ENCODE results near the gene GLMP. TPM values are rescaled to one million over a fixed set of nuclear protein-coding genes. Genes with fewer than 3 reads are reported as not detected.

Gene GLMP
- total and polyA plus RNA-seq, 2 of the 13 experiments (the other 11 are each of a cell fraction or from before 2014, with no cell fraction given): 44.6 to 75.8 TPM

DNA sequence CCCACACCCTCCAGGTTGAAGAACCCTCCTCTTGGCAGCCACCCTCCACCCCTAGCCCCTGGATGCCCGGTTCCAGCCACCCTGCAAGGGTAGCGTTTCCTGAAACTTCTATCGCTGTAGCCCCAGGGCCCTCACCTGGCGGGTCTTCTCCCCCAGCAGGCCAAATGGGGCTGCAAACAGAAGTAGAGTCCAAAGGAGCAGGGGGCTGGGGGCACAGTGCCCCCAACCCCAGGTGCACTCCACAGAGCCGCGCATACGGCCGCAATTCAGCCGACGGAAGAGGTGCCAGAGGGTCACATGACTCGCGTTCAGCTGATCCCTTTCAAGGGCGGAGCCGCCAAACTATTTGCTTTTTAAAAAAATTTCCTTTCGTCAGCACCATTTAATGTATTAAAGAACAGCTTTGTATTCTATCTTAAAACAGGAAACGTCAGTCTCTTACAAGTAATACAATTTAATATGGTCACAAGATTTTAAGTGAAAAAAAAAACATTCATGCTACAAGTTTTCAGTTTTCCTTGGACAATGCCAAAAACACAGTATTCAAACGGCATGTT lies at the start of gene GLMP (continued):
- no peak for TF ChIP-seq MAFG (CRISPR knock-in tag; IDR thresholded peaks at IDR 0.05)
- no peak for TF ChIP-seq YY1 (IDR thresholded peaks at IDR 0.05; ENCODE audit: insufficient read depth, insufficient replicate concordance, low read depth, low read length)
- no peak for TF ChIP-seq NFATC3 (CRISPR knock-in tag; IDR thresholded peaks at IDR 0.05)
- TF ChIP-seq FOSL2 (CRISPR knock-in tag; IDR thresholded peaks at IDR 0.05): no peak
- TF ChIP-seq ZNF543 (CRISPR knock-in tag; IDR thresholded peaks at IDR 0.05): no peak
- TF ChIP-seq ZFP1 (CRISPR knock-in tag; IDR thresholded peaks at IDR 0.05): no peak
- no peak for TF ChIP-seq ZNF20 (CRISPR knock-in tag; IDR thresholded peaks at IDR 0.05)
- TF ChIP-seq ZNF18 (CRISPR knock-in tag; IDR thresholded peaks at IDR 0.05; ENCODE audit: insufficient replicate concordance): no peak
- no peak for TF ChIP-seq DNMT3B (CRISPR knock-in tag; conservative IDR thresholded peaks at IDR 0.05)
- TF ChIP-seq, protein P1, sequence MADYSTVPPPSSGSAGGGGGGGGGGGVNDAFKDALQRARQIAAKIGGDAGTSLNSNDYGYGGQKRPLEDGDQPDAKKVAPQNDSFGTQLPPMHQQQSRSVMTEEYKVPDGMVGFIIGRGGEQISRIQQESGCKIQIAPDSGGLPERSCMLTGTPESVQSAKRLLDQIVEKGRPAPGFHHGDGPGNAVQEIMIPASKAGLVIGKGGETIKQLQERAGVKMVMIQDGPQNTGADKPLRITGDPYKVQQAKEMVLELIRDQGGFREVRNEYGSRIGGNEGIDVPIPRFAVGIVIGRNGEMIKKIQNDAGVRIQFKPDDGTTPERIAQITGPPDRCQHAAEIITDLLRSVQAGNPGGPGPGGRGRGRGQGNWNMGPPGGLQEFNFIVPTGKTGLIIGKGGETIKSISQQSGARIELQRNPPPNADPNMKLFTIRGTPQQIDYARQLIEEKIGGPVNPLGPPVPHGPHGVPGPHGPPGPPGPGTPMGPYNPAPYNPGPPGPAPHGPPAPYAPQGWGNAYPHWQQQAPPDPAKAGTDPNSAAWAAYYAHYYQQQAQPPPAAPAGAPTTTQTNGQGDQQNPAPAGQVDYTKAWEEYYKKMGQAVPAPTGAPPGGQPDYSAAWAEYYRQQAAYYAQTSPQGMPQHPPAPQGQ (CRISPR knock-in tag; IDR thresholded peaks at IDR 0.05; ENCODE audit: borderline replicate concordance): no peak
- TF ChIP-seq ZNF337 (CRISPR knock-in tag; IDR thresholded peaks at IDR 0.05; ENCODE audit: borderline replicate concordance, low read depth): no peak
- no peak for TF ChIP-seq ZNF3 (CRISPR knock-in tag; IDR thresholded peaks at IDR 0.05)
- peak; percentile 74 for TF ChIP-seq ZNF687 (CRISPR knock-in tag; IDR thresholded peaks at IDR 0.05)
- TF ChIP-seq ZNF468 (CRISPR knock-in tag; IDR thresholded peaks at IDR 0.05): no peak
- TF ChIP-seq, protein P2, sequence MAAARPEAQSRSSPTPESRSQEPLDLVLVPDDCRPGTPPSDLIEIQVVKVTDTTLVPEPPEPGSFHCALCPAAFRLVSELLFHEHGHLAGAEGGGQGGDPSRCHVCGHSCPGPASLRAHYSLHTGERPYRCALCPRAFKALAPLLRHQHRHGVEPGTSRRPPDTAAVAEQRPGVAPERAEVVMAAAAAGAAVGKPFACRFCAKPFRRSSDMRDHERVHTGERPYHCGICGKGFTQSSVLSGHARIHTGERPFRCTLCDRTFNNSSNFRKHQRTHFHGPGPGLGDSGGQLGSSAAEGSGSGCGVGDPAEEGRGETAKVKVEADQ (CRISPR knock-in tag; IDR thresholded peaks at IDR 0.05; ENCODE audit: borderline replicate concordance): no peak
- TF ChIP-seq PITX1 (CRISPR knock-in tag; IDR thresholded peaks at IDR 0.05): no peak
- no peak for TF ChIP-seq SNAPC2 (CRISPR knock-in tag; IDR thresholded peaks at IDR 0.05)
- no peak for TF ChIP-seq ZNF496 (CRISPR knock-in tag; IDR thresholded peaks at IDR 0.05; ENCODE audit: insufficient replicate concordance)
- no peak for TF ChIP-seq AKAP8 (CRISPR knock-in tag; IDR thresholded peaks at IDR 0.05)
- no peak for TF ChIP-seq ISX (CRISPR knock-in tag; conservative IDR thresholded peaks at IDR 0.05)
- TF ChIP-seq TCF7 (IDR thresholded peaks at IDR 0.05; ENCODE audit: low read depth): no peak
- peak; percentile 79 for TF ChIP-seq POLR2AphosphoS5 (IDR thresholded peaks at IDR 0.05; ENCODE audit: low read depth, low read length)
- no peak for TF ChIP-seq CBX2 (IDR thresholded peaks at IDR 0.05; ENCODE audit: low read depth, low read length)
- TF ChIP-seq CBX2 (CRISPR knock-in tag; IDR thresholded peaks at IDR 0.05; ENCODE audit: low read depth): no peak
